Retina (tissue), 1 donor: ENCODE data around the gene ALAS2.
A peak's percentile ranks its signal among the peaks of the same experiment; 100 is the strongest.
"Not testable (repeated sequence)": the region's sequence is repeated elsewhere in the genome, so short reads cannot be mapped to it uniquely, and the experiment has no call there.

Source experiments
- DNase-seq: peaks from one replicate; pipeline ENCODE4 v3.0.0-alpha.2; 2016

The ALAS2 gene

GRCh38 chrX:55030271-55031205, at the start of gene ALAS2:
Gene ALAS2, minus strand, starts transcription at chrX:55030977. Its CDS starts 4,977 bp downstream, at chrX:55026000.
- DNase-seq: no peak

DNA sequence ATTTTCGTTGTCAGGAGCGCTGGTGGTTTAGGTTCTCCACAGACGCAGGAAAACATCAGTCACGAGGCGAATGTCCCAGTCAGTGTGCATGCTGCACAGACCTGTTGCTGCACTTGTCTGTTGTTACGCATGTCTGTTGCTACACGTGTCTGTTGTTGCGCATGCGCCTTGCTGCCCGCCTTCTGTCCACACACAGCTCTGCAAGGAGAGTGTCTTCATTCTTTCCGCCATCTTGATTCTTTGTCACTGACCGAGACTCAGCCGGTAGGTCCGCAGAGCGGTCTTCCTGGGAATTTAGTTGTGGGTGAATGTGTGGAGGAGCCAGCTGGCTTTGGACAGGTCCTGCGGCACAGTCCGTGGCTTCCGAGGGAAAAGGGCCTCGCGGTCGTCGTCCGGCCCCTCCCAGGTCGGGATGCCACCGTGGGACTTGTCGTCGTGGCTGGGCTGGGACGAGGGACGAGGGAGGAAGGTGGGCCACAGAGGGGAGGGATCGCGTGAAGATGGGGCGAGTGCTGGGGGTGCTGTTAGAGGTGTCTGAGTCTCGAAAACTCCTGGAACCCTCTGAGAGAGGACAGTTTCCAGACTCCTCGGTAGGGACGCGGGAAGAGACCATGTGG, 44.2 kb upstream of the ALAS2 start, which contains the start of gene PAGE2B:
Gene PAGE2B, plus strand, starts transcription at position 180 of the 617 bp plus-strand sequence. CDS start 1,012 bp downstream, outside the sequence.
- no peak for DNase-seq

DNA sequence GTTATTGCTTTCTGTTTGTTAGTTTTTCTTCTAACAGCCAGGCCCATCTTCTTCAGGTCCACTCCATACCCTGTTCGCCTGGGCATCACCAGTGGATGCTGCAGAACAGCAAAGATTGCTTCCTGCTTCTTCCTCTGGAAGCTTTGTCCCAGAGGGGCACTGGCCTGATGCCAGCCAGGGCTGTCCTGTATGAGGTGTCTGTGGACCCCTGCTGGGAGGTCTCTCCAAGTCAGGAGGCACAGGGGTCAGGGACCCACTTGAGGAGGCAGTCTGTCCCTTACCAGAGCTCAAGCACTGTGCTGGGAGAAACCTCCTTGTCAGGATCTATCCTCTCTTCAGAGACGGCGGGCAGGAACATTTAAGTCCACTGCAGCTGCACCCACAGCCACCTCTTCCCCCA, 41.5 kb upstream of the ALAS2 start:
- DNase-seq: no peak

GRCh38 chrX:55067180-55067579, 36.4 kb upstream of the ALAS2 start:
- not testable (repeated sequence) for DNase-seq

DNA sequence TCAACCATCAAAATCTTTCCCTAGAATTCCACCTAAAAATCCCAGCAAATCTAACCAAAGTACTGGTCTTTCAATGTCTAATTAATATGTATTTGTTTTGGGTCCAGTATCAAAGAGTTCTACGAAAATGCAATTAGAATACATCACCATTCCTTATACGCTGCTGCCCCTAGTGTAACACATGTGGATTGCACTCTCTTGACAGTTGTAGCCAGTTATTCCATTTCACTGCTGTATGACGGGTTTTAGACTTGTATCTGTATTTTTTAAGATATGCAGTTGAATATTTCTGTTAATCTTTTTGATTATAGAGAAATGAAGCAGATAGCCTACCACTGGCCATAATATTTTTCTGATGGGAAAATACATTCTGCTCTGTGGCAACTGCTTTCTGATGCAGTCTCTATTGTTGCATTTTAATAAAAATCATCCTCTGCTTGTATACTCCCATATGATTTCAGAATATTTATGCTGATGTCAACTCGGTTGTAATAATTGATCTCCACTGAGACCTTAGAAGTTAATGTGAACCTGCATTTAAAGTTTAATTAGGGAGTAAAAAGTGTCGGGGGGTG, 27.0 kb upstream of the ALAS2 start:
- peak; percentile 45 for DNase-seq

DNA sequence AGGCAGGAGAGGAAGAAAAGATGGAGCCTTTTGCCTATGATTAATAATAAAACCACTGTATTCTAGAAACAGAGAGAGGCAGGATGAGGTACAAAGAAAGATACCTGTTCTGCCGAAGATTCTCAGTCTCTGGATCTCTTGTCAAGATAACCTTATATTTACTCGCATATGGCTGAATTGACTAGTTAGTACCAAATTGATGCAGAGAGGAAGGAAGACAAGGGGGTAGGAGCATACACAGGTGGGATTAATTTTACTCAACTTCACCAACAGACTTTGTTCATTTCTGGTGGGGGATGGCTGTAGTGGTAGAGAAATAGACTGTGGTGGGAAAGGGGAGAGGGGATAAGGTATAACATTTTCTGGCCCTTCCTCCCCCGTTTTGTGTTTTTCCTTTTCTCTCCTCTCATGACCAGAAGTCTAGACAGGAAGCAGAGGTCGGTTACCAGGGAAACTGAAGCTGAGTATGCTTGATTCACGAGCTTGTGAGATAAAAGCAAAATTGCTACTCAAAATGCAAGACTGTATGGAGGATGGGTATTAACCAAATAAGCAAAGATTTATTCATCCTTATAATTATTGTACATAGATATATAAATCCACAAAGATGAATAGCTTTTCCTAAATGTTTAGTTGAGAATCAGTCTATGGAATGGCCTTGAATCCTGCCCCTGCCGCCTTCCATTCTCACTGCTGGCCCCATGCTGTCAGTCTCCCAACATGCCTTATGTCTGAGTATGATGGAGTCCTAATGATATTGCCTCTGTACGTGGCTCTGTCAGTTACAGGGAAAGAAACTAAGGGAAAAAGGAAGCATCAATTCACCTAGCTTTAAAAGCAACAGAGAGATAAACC, 26.3 kb upstream of the ALAS2 start:
- peak; percentile 3 for DNase-seq

DNA sequence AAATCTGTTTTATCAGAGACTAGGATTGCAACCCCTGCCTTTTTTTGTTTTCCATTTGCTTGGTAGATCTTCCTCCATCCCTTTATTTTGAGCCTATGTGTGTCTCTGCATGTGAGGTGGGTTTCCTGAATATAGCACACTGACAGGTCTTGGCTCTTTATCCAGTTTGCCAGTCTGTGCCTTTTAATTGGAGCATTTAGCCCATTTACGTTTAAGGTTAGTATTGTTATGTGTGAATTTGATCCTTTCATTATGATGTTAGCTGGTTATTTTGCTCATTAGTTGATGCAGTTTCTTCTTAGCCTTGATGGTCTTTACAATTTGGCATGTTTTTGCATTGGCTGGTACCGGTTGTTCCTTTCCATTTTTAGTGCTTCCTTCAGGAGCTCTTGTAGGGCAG, 19.8 kb upstream of the ALAS2 start:
- DNase-seq: not testable (repeated sequence)

DNA sequence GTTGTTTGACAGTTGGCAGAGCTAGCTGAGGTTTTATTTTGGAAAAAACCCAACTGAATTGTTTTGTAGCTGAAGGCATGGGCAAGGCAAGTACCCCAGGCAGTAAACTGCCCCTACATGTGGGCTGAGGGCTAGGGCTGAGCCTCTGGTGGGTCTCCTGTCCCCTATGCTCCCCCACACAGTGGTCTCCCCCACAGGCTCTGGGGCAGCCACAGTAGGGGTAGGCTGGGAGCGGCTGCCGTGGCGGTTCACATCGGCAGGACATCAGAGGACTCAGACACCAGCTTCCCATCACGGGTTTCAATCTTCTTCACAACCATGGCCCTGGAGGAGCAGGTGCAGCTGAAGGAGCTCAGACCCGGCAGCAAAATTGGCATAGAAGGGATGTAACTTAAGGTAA, 10.7 kb upstream of the ALAS2 start:
- DNase-seq: no peak

DNA sequence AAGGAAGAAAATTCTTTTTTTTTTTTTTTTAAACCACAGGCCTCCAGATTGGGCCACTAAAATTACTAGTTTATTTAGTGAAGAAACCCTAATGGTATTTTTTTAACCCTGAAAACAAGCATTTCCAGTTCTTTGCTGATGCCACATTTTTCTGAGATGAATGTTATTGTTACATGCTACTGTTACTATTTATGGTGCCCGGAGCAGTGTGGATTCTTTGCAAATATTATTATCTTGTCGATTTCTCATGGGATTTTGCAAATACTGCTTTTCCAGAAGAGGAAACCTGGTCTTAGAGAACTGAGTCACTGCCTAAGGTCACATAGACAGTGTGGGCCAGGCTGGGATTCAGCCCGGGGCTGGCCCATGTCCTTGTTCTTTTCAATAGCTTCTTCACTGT, 8.7 kb upstream of the ALAS2 start:
- no peak for DNase-seq

DNA sequence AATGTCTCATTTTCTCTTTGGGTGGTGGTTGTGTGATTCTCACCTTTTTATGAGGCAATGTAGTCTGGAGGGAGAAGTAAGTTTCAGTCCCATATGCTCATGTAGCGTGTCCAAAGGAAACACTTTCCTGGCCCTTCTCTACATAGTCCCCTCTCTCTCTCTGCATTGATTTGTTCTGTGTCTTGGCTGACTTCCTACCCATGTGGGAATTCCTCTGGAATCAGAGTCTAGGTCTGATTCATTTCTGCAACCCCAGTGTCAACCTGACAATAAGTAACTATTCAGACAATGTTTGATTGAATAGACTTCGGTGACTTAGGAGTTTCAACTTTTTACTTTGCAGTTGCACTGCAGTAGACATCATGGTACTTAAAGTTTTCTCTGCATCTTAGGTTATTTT, 2.7 kb upstream of the ALAS2 start:
- no peak for DNase-seq

- DNase-seq: no peak
Observed at GRCh38 chrX:55029291-55029690, 1.5 kb downstream of the ALAS2 start.

GRCh38 chrX:55028611-55029010, 2.2 kb downstream of the ALAS2 start:
- no peak for DNase-seq

DNA sequence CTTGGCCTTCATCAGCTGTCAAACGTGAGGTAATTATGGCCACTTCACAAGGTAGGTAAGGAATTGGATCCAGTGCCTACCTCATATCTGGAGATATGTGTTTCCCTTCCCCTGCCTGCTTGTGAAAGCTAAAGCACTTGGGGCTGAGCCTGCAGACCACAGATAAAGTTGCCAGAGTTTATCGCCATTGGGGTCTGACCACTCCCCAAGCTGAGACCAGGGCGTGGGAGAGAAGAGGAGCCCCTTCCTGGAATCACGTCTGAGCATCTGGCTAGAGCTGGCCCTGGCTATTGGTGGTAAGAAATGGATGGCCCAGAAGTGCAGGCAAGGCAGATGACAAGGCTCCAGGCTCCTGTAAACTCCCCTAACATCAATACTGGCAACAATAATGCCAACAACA, 2.7 kb downstream of the ALAS2 start:
- no peak for DNase-seq

GRCh38 chrX:55026840-55027239, 3.9 kb downstream of the ALAS2 start:
- no peak for DNase-seq

DNA sequence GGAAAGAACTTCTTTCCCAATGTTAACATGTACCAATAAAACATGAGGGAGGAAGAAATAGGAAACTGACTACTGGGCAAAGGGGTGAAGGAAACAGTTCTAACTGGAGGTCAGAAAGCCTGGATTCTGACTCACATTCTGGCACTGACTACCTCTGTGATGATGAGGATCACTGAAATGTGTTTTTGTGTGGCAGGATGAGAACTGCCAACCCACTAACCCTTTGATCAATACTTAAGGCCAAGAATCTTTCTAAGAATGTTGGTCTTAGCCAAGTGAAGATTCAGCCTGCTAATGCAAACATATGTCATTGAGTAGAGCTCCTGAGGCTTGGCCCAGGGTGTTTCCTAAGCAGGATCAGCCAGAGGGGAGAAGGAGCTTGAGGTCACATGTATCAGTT, 4.6 kb downstream of the ALAS2 start:
- no peak for DNase-seq

- DNase-seq: no peak
Observed at GRCh38 chrX:55014897-55015299, 15.9 kb downstream of the ALAS2 start.

- DNase-seq: no peak
Observed at GRCh38 chrX:55011294-55011693, 19.5 kb downstream of the ALAS2 start.

GRCh38 chrX:55008571-55009358, 22.0 kb downstream of the ALAS2 start:
- no peak for DNase-seq

GRCh38 chrX:55007656-55008055, 23.1 kb downstream of the ALAS2 start:
- DNase-seq: no peak

- no peak for DNase-seq
Observed at GRCh38 chrX:55006827-55007621, 23.8 kb downstream of the ALAS2 start.

DNA sequence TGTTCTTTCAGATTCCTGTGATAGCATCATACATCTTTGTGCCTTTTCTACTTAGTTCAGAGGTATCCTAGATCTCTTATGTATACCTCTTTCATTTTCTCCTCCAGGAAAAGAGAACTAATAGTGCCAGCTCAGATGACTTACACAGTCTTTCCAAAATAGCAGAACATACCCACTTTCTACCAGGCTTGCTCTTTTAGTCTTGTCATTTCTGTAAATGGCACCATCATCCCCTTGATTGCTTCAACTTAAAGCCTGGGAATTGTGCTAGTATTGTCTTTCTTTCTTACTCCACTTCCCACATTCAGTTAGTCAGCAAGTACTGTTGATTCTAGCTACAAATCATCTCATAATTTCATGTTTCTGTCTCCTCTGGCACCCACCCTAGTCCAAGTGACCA, 25.5 kb downstream of the ALAS2 start:
- no peak for DNase-seq
